ENCODE measurements around the gene DPAGT1. TPM values are rescaled to one million over a fixed set of nuclear protein-coding genes. Genes with fewer than 3 reads are reported as not detected.
A peak's percentile ranks its signal among the peaks of the same experiment; 100 is the strongest.
"Not testable (repeated sequence)": the region's sequence is repeated elsewhere in the genome, so short reads cannot be mapped to it uniquely, and the experiment has no call there.

DPAGT1 gene
- total RNA-seq, 4 donors from 2014 or later, result 2.8 to 30.6 (median 16.9) TPM

- peak within 1 kb of the TSS; percentile 79 to 91 for H3K4me3 ChIP-seq
- no peaks in the 10 kb centered on the region for H3K36me3 ChIP-seq
- no peaks in the 10 kb centered on the region for H3K4me1 ChIP-seq
- TF ChIP-seq POLR2A (IDR thresholded peaks at IDR 0.05) (peak; percentile 52 to 54), CTCF (IDR thresholded peaks at IDR 0.05) (peak in 2 of 4 experiments; percentile 4 to 18)
- H3K27ac ChIP-seq, result peak within 1 kb of the TSS; percentile 83 to 84
- intact Hi-C loops (cut with DNase I; ENCODE audit: low total_unique reads), result no loop called here
- DNase-seq, result peak; percentile 96 to 97
- H3K9me3 ChIP-seq, result no peaks in the 10 kb centered on the region
- no peaks in the 10 kb centered on the region for H3K27me3 ChIP-seq
These were observed 34.1 kb downstream of the DPAGT1 start, which contains the start of gene VPS11 for GRCh38 chr11:119067371-119068222. TSS of gene VPS11 (plus strand) at chr11:119067818. CDS start at chr11:119067824, 6 bp downstream.

- intact Hi-C loops (cut with DNase I; ENCODE audit: low total_unique reads), result no loop called here
- Histone ChIP-seq H3K27me3 (no peaks in the 10 kb centered on the region), H3K4me3 (no peak overlapping the region), H3K36me3 (no peaks in the 10 kb centered on the region), H3K4me1 (no peaks in the 10 kb centered on the region), H3K27ac (no peak overlapping the region), H3K9me3 (no peaks in the 10 kb centered on the region)
- DNase-seq, result no peak
- TF ChIP-seq POLR2A (IDR thresholded peaks at IDR 0.05) (no peak), CTCF (IDR thresholded peaks at IDR 0.05) (peak in 1 of 4 experiments; percentile 12)
These were observed 36.3 kb downstream of the DPAGT1 start for GRCh38 chr11:119065369-119065768.

- H3K4me3 ChIP-seq, result no peak overlapping the region
- H3K4me1 ChIP-seq, result peaks cover 0 to 5% of the 10 kb centered on the region in 2 donors
- no peaks in the 10 kb centered on the region for H3K9me3 ChIP-seq
- H3K27me3 ChIP-seq, result no peaks in the 10 kb centered on the region
- H3K27ac ChIP-seq, result no peak overlapping the region
- intact Hi-C loops (cut with DNase I; ENCODE audit: low total_unique reads), result no loop called here
- no peak for TF ChIP-seq CTCF (IDR thresholded peaks at IDR 0.05)
- TF ChIP-seq POLR2A (IDR thresholded peaks at IDR 0.05), result no peak
- DNase-seq, result peak in 1 of 2 donors; percentile 42
- H3K36me3 ChIP-seq, result no peaks in the 10 kb centered on the region
These were observed 38.9 kb downstream of the DPAGT1 start for GRCh38 chr11:119062779-119063178.

GRCh38 chr11:119061256-119061655 is 40.4 kb downstream of the DPAGT1 start:
- H3K9me3 ChIP-seq, result no peaks in the 10 kb centered on the region
- TF ChIP-seq POLR2A (IDR thresholded peaks at IDR 0.05), result no peak
- no peak for TF ChIP-seq CTCF (IDR thresholded peaks at IDR 0.05)
- H3K27ac ChIP-seq, result no peak overlapping the region
- no peaks in the 10 kb centered on the region for H3K36me3 ChIP-seq
- no peaks in the 10 kb centered on the region for H3K27me3 ChIP-seq
- peaks cover 0 to 7% of the 10 kb centered on the region in 2 donors for H3K4me1 ChIP-seq
- no peak overlapping the region for H3K4me3 ChIP-seq
- intact Hi-C loops (cut with DNase I; ENCODE audit: low total_unique reads), result no loop called here
- no peak for DNase-seq

- DNase-seq; H3K36me3 ChIP-seq; H3K9me3 ChIP-seq; H3K27ac ChIP-seq; H3K4me3 ChIP-seq; intact Hi-C loops (cut with DNase I; ENCODE audit: low total_unique reads); H3K27me3 ChIP-seq: not testable (repeated sequence)
- peaks cover 4 to 18% of the 10 kb centered on the region in 2 donors for H3K4me1 ChIP-seq
These were observed 42.5 kb downstream of the DPAGT1 start for GRCh38 chr11:119059128-119059527.

Measured in uterus (tissue), 4 donors.